GM12878 (cell line): ENCODE data around the gene PRKG1. TPM values are rescaled to one million over a fixed set of nuclear protein-coding genes. Genes with fewer than 3 reads are reported as not detected.

Experiments used
- ATAC-seq: fragments of 200-7000 bp; cut with Tn5 transposase; 3 replicates; pipeline ENCODE4 v1.9.1; 2020; ENCODE audit warnings: mild to moderate bottlenecking, moderate library complexity
- BruUV-seq: library from RNA; stranded (reverse); fragments of 400-500 nt; replicated peaks from 2 replicates; lab custom pipeline; 2021; lab: Mats Ljungman, UMichigan
- CTCF ChIA-PET: fragments of 300-600 bp; sonication (Branson Sonifier 250); formaldehyde crosslinking; extraction: SDS; loops from one replicate; lab custom pipeline; 2021; ENCODE audit warnings: inconsistent platforms; lab: Yijun Ruan, JAX
- POLR2A ChIA-PET: fragments of 350-600 bp; formaldehyde crosslinking; extraction: SDS; loops from one replicate; lab custom pipeline; 2021; ENCODE audit warnings: inconsistent platforms; lab: Charles Lee
- RAD21 ChIA-PET: fragments of 300-600 bp; sonication (Branson Sonifier 250); formaldehyde crosslinking; loops from one replicate; lab custom pipeline; 2023; ENCODE audit warnings: antibody characterized with exemption; ENCODE audit not compliant: unreplicated experiment; lab: Charles Lee
- SMC1A ChIA-PET: fragments of 300-600 bp; sonication (Branson Sonifier 250); formaldehyde crosslinking; loops from one replicate; lab custom pipeline; 2023; ENCODE audit not compliant: unreplicated experiment, uncharacterized antibody; lab: Charles Lee
- DNase-seq: peaks from one replicate; pipeline ENCODE4 v3.0.0-alpha.2; 2011; ENCODE audit warnings: low read depth, low spot score
- FAIRE-seq: peaks from 3 replicates; lab custom pipeline; 2011; peaks lifted over from hg19 to GRCh38; lab: Jason Lieb, UNC
- H2AFZ ChIP-seq: 2 replicates; pipeline ENCODE4 v1.6.0; 2011; ENCODE audit warnings: low read depth, low read length, control low read depth; ENCODE audit not compliant: control insufficient read depth
- H3K27ac ChIP-seq: 2 replicates; pipeline ENCODE4 v1.5.1; 2011; ENCODE audit warnings: control low read depth; ENCODE audit not compliant: control insufficient read depth, insufficient read depth
- H3K27me3 ChIP-seq, 2 experiments: replicated peaks in 1 of 2; 2 replicates each; pipeline versions ENCODE4 v1.6.0 to v1.6.1; 2011; ENCODE audit warnings: low read length in 1 of 2; ENCODE audit not compliant: control insufficient read depth in 2 of 2, insufficient read depth in 2 of 2
- H3K36me3 ChIP-seq, 2 experiments: 2 replicates each; pipeline ENCODE4 v1.5.1; 2011; ENCODE audit warnings: low read length in 1 of 2; ENCODE audit not compliant: control insufficient read depth in 2 of 2, insufficient read depth in 2 of 2
- H3K4me1 ChIP-seq: 2 replicates; pipeline ENCODE4 v1.6.1; 2011; ENCODE audit warnings: mild to moderate bottlenecking, low read length, moderate library complexity, mixed read lengths; ENCODE audit not compliant: control insufficient read depth, insufficient read depth
- H3K4me2 ChIP-seq: 2 replicates; pipeline ENCODE4 v1.6.0; 2011; ENCODE audit warnings: control low read depth; ENCODE audit not compliant: control insufficient read depth, insufficient read depth
- H3K4me3 ChIP-seq: fragments of 200-600 bp; sonication (generic); 2 replicates; pipeline ENCODE4 v1.5.1; 2016
- H3K79me2 ChIP-seq: 2 replicates; pipeline ENCODE4 v1.6.0; 2011; ENCODE audit warnings: low read length; ENCODE audit not compliant: control insufficient read depth, insufficient read depth
- H3K9ac ChIP-seq: 2 replicates; pipeline ENCODE4 v1.8.0; 2011; ENCODE audit warnings: low read length, control low read depth, mixed read lengths; ENCODE audit not compliant: control insufficient read depth, insufficient read depth
- H3K9me3 ChIP-seq: replicated peaks from 3 replicates; pipeline ENCODE4 v1.5.1; 2011; ENCODE audit warnings: mild to moderate bottlenecking, low read length; ENCODE audit not compliant: control insufficient read depth, insufficient read depth
- H4K20me1 ChIP-seq: 2 replicates; pipeline ENCODE4 v1.6.0; 2011; ENCODE audit not compliant: control insufficient read depth, insufficient read depth
- BCL11A ChIP-seq: IDR thresholded peaks from 2 replicates; pipeline ENCODE4 v1.6.1; 2011; ENCODE audit warnings: low read depth, low read length
- BRCA1 ChIP-seq: IDR thresholded peaks from 2 replicates; pipeline ENCODE4 v1.6.1; 2011; ENCODE audit warnings: low read depth, low read length, improper control_type of control experiment
- CHD1 ChIP-seq: IDR thresholded peaks from 2 replicates; pipeline ENCODE4 v1.6.1; 2012; ENCODE audit warnings: low read depth, low read length, improper control_type of control experiment
- CHD4 ChIP-seq: fragments of 200-600 bp; sonication (generic); IDR thresholded peaks from 2 replicates; pipeline ENCODE4 v1.6.1; 2016; ENCODE audit warnings: mild to moderate bottlenecking
- NBN ChIP-seq: fragments of 450-650 bp; IDR thresholded peaks from 2 replicates; pipeline ENCODE4 v1.6.1; 2016
- NR2F1 ChIP-seq: fragments of 450-650 bp; conservative IDR thresholded peaks from 2 replicates; pipeline ENCODE4 v1.6.1; 2017; ENCODE audit warnings: mild to moderate bottlenecking
- POU2F2 ChIP-seq: IDR thresholded peaks from 3 replicates; pipeline ENCODE4 v1.6.1; 2011; ENCODE audit warnings: low read depth, mild to moderate bottlenecking, low read length, borderline replicate concordance
- SIN3A ChIP-seq: IDR thresholded peaks from 2 replicates; pipeline ENCODE4 v1.6.1; 2012; ENCODE audit warnings: low read depth, low read length, improper control_type of control experiment
- TAF1 ChIP-seq: IDR thresholded peaks from 2 replicates; pipeline ENCODE4 v1.6.1; 2011; ENCODE audit warnings: mild to moderate bottlenecking, low read depth, low read length, borderline replicate concordance
- WGBS: methylation state at CpG from one replicate; pipeline ENCODE4 v1.1.6; 2016; ENCODE audit warnings: low lambda C conversion rate; ENCODE audit not compliant: insufficient replicate concordance, insufficient coverage; ENCODE audit errors: missing lambda C conversion rate; 5-methylcytosine and 5-hydroxymethylcytosine counted together
- in situ Hi-C: fragments of 300-500 bp; cut with MboI; formaldehyde crosslinking; loops from 9 replicates; pipeline ENCODE4 v1.14.3; 2018; ENCODE audit warnings: mixed read lengths
- intact Hi-C: fragments of 100-400 bp; cut with micrococcal nuclease; formaldehyde crosslinking; loops from one replicate; pipeline ENCODE4 v1.14.2; 2022; ENCODE audit not compliant: unreplicated experiment
- polyA plus RNA-seq, 11 experiments: library from polyadenylated mRNA; depleted of rRNA in 4 of 11; unstranded in 6 of 11; stranded (reverse) in 5 of 11; fragments of >200 nt; fragmentation: Nextera tagmentation in 4 of 11; fragmentation: Illumina TruSeq in 1 of 11; extraction: Ambion mirVana in 4 of 11; extraction: Trizol in 1 of 11; gene quantifications; 1 replicate in 1 of 11; 2 replicates in 10 of 11; pipeline versions ENCODE4 v1.2.1 to v1.2.3, GENCODE V29; 2011 to 2016; ENCODE audit warnings: inconsistent platforms in 2 of 11, missing spikeins in 2 of 11, low read depth in 1 of 11
- total RNA-seq, 4 experiments: library from RNA; depleted of rRNA in 3 of 4; stranded (reverse); fragments of >200 nt in 3 of 4; fragmentation: Illumina TruSeq in 1 of 4; extraction: Trizol in 1 of 4; gene quantifications; 2 replicates each; pipeline versions ENCODE4 v1.2.1 to v1.2.3, GENCODE V29; 2013 to 2021
- TF ChIP-seq, protein P1 (sequence below): IDR thresholded peaks from 2 replicates; pipeline ENCODE4 v1.6.1; 2012; ENCODE audit warnings: low read length, inconsistent platforms

The PRKG1 gene
- total and polyA plus RNA-seq, 10 of the 15 experiments (the other 5 are each of a cell fraction or from before 2014, with no cell fraction given) = 0.04 to 0.05 TPM; not detected in 8

DNA sequence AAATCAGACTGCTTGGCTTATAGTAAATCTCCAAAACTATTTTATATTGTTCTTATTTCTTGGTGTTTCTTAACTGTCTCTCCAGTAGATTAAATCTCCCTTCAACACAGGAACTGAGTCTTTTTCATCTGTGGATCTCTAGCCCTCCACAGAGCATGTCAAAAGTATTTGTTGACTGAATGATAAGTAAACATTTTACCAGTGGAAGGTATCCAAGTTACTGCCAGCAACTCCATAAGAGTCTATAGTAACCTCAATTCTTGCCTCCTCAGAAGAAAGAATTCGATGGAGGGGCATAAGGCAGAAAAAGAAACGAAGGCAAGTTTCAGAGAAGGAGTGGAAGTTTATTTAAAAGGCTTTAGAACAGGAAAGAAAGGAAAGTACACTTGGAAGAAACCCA lies 945.9 kb downstream of the PRKG1 start:
- no peak overlapping the region for H2AFZ ChIP-seq
- H3K4me3 ChIP-seq = no peak overlapping the region
- no peaks in the 10 kb centered on the region for H3K4me1 ChIP-seq
- H3K9ac ChIP-seq = no peak overlapping the region
- WGBS = 10% methylated on average over 2 of the region's 2 CpGs
- POLR2A ChIA-PET = no interaction called here
- no peak for DNase-seq
- FAIRE-seq = no peak
- in situ Hi-C loops (no loop called here), intact Hi-C loops (no loop called here)
- TF ChIP-seq NR2F1 (no peak), BRCA1 (no peak), BCL11A (no peak), CHD1 (no peak), CHD4 (no peak), POU2F2 (no peak), NBN (no peak), TAF1 (no peak), SIN3A (no peak)
- TF ChIP-seq, protein P1, sequence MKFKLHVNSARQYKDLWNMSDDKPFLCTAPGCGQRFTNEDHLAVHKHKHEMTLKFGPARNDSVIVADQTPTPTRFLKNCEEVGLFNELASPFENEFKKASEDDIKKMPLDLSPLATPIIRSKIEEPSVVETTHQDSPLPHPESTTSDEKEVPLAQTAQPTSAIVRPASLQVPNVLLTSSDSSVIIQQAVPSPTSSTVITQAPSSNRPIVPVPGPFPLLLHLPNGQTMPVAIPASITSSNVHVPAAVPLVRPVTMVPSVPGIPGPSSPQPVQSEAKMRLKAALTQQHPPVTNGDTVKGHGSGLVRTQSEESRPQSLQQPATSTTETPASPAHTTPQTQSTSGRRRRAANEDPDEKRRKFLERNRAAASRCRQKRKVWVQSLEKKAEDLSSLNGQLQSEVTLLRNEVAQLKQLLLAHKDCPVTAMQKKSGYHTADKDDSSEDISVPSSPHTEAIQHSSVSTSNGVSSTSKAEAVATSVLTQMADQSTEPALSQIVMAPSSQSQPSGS = no peak
- H3K36me3 ChIP-seq = no peaks in the 10 kb centered on the region
- no peaks in the 10 kb centered on the region for H3K79me2 ChIP-seq
- no peak overlapping the region for H3K27ac ChIP-seq
- RAD21 ChIA-PET = no interaction called here
- H3K9me3 ChIP-seq = no peaks in the 10 kb centered on the region
- CTCF ChIA-PET = no interaction called here
- BruUV-seq = no TSS peak
- ATAC-seq = no peak
- SMC1A ChIA-PET = no interaction called here
- no peak overlapping the region for H3K4me2 ChIP-seq
- no peaks in the 10 kb centered on the region for H4K20me1 ChIP-seq
- H3K27me3 ChIP-seq = no peaks in the 10 kb centered on the region
